Peyer's patch (tissue), 4 donors: ENCODE measurements around the gene LAD1. TPM values are rescaled to one million over a fixed set of nuclear protein-coding genes. Genes with fewer than 3 reads are reported as not detected.

ENCODE experiments used
- DNase-seq, 3 donors: peaks; one replicate each; pipeline ENCODE4 v3.0.0-alpha.2; 2017 to 2019
- H3K27ac ChIP-seq, 4 donors: fragments of 200-600 bp; sonication (generic); one replicate each; pipeline ENCODE4 v1.5.1; 2016 to 2019
- H3K27me3 ChIP-seq, 2 donors: fragments of 200-600 bp; sonication (generic); one replicate each; pipeline ENCODE4 v1.5.1; 2019
- H3K36me3 ChIP-seq, 3 donors: fragments of 200-600 bp; sonication (generic); one replicate each; pipeline ENCODE4 v1.5.1; 2016 to 2019
- H3K4me1 ChIP-seq, 4 donors: fragments of 200-600 bp; sonication (generic); one replicate each; pipeline ENCODE4 v1.5.1; 2016 to 2019
- H3K4me3 ChIP-seq, 4 donors: fragments of 200-600 bp; sonication (generic); 1 replicate in 3 of 4; 2 replicates in 1 of 4; pipeline ENCODE4 v1.5.1; 2016 to 2019; ENCODE audit warnings: mild to moderate bottlenecking in 1 of 4
- H3K9me3 ChIP-seq, 4 donors: fragments of 200-600 bp; sonication (generic); one replicate each; pipeline ENCODE4 v1.5.1; 2016 to 2019; ENCODE audit warnings: mild to moderate bottlenecking in 1 of 4
- POLR2A ChIP-seq, 2 donors: fragments of 450-650 bp; IDR thresholded peaks; one replicate each; pipeline ENCODE4 v1.5.1; 2017; ENCODE audit warnings: antibody characterized with exemption in 2 of 2, mild to moderate bottlenecking in 2 of 2, moderate library complexity in 2 of 2
- total RNA-seq, 4 donors: library from RNA; depleted of rRNA; stranded (reverse); fragments of >200 nt; gene quantifications; one replicate each; pipeline ENCODE4 v1.1.0, GENCODE V29; 2016
- TF ChIP-seq, protein P1 (sequence below), 6 experiments: fragments of 450-650 bp in 4 of 6; fragments of 200-600 bp in 2 of 6; sonication (generic) in 1 of 6; IDR thresholded peaks; one replicate each; pipeline ENCODE4 v1.5.1; 2017 to 2019; ENCODE audit warnings: antibody characterized with exemption in 6 of 6, mild to moderate bottlenecking in 3 of 6, moderate library complexity in 1 of 6

The LAD1 gene
- total RNA-seq, 4 donors from 2014 or later = 106 to 224 (median 192) TPM

DNA sequence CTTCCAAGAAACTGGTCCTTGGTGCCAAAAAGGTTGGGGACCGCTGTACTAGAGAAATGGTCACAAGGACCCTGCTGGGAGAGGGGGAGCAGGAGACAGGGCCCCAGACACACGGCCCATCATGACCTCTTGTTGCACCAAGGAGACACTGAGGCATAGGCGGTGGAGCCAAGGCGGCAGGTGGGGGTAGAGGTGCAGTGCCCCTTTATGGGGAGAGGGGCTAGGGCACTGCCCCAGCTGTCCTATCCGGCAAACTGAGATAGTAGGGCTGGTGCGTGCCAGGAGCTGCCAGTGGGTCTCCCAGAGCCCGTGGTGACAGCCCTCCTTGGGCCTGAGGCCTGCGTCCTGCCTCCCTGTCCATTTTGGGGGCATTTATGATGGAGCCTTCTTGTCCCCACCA lies 41.9 kb downstream of the LAD1 start:
- no peak for TF ChIP-seq POLR2A (IDR thresholded peaks at IDR 0.05)
- TF ChIP-seq, protein P1, sequence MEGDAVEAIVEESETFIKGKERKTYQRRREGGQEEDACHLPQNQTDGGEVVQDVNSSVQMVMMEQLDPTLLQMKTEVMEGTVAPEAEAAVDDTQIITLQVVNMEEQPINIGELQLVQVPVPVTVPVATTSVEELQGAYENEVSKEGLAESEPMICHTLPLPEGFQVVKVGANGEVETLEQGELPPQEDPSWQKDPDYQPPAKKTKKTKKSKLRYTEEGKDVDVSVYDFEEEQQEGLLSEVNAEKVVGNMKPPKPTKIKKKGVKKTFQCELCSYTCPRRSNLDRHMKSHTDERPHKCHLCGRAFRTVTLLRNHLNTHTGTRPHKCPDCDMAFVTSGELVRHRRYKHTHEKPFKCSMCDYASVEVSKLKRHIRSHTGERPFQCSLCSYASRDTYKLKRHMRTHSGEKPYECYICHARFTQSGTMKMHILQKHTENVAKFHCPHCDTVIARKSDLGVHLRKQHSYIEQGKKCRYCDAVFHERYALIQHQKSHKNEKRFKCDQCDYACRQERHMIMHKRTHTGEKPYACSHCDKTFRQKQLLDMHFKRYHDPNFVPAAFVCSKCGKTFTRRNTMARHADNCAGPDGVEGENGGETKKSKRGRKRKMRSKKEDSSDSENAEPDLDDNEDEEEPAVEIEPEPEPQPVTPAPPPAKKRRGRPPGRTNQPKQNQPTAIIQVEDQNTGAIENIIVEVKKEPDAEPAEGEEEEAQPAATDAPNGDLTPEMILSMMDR (IDR thresholded peaks at IDR 0.05) = no peak
- DNase-seq = no peak
- Histone ChIP-seq H3K4me1 (no peaks in the 10 kb centered on the region), H3K27ac (no peak overlapping the region), H3K36me3 (no peaks in the 10 kb centered on the region), H3K4me3 (no peak overlapping the region), H3K27me3 (no peaks in the 10 kb centered on the region), H3K9me3 (no peaks in the 10 kb centered on the region)

DNA sequence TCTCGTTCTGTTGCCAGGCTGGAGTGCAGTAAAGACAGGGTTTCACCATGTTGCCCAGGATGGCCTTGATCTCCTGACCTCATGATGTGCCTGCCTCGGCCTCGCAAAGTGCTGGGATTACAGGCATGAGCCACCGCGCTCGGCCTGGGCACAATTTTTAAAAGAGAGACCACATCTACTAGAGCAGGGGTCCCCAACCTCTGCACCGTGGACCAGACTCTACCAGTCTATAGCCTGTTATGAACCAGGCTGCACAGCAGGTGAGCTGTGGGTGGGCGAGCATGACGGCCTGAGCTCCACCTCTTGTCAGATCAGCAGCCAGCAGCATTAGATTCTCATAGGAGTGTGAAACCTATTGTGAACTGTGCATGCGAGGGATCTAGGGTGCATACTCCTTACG lies 42.4 kb downstream of the LAD1 start:
- no peaks in the 10 kb centered on the region for H3K36me3 ChIP-seq
- H3K27ac ChIP-seq = no peak overlapping the region
- H3K4me1 ChIP-seq = no peaks in the 10 kb centered on the region
- H3K27me3 ChIP-seq = no peaks in the 10 kb centered on the region
- no peak overlapping the region for H3K4me3 ChIP-seq
- H3K9me3 ChIP-seq = no peaks in the 10 kb centered on the region
- TF ChIP-seq POLR2A (IDR thresholded peaks at IDR 0.05) = no peak
- TF ChIP-seq, protein P1 (IDR thresholded peaks at IDR 0.05) = no peak
- DNase-seq = peak in 1 of 3 donors; percentile 7

DNA sequence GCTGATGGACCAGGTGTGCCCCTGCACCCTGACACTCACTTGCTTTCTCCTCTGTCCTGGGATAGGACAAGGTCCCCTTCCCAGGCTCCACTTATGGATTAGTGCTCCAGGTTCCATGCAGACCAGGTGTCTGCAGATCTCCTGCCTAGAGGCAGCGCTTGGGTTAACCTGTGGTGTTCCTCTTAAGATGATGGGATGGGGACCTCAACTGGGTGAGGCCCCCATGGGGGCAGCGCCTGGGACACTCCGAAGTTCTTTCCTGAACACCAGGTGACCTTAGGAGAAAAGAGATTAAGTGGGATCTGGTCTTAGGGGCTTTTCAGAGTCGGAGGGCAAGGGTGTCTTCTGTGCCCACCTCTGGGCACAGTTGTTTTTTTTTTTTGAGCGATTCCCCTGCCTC lies 42.9 kb downstream of the LAD1 start:
- Histone ChIP-seq H3K9me3 (no peaks in the 10 kb centered on the region), H3K27ac (no peak overlapping the region), H3K4me1 (no peaks in the 10 kb centered on the region), H3K4me3 (no peak overlapping the region), H3K27me3 (no peaks in the 10 kb centered on the region), H3K36me3 (no peaks in the 10 kb centered on the region)
- peak in 1 of 3 donors; percentile 9 for DNase-seq
- TF ChIP-seq, protein P1 (IDR thresholded peaks at IDR 0.05) = no peak
- TF ChIP-seq POLR2A (IDR thresholded peaks at IDR 0.05) = no peak

DNA sequence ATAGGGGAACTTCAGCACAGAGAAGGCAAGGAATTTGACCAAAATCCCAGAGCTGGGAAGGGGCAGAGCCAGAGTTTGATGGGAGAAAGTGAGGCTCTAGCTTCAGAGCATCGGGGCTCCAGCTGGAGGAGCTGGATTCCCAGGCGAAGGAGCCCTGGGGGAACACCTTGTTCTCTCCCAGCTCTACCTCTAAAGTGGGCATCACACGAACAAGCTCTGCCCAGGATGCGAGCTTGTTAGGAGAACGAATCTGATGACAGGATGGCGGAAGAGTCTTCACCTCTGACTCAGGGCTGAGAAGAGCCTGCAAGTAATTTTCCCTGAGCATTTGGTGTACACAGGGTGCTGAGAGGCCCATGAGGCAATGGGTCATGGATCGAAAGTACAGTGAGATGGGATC lies 43.7 kb downstream of the LAD1 start:
- no peak for TF ChIP-seq POLR2A (IDR thresholded peaks at IDR 0.05)
- TF ChIP-seq, protein P1 (IDR thresholded peaks at IDR 0.05) = no peak
- Histone ChIP-seq H3K9me3 (no peaks in the 10 kb centered on the region), H3K36me3 (no peaks in the 10 kb centered on the region), H3K27ac (no peak overlapping the region), H3K4me3 (no peak overlapping the region), H3K4me1 (no peaks in the 10 kb centered on the region), H3K27me3 (no peaks in the 10 kb centered on the region)
- peak in 1 of 3 donors; percentile 14 for DNase-seq

DNA sequence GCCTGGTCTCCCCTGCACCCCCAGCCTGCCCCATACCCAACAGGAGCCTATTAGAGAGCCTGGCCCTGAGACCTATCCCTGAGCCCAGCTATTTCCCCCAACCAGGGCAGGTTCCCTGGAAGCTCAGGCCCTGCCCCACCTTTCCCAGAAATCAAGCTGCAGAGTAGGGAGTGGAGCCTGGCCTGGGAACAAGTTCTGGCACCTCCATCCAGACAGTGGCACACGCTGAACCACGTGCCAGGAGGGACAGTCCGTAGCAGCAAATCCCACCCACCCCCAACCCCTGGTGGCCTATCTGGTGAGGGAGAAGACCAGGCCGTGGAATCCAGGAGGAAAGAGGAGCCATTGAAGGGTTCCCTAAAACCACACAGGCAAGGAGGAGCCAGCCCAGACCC lies 44.2 kb downstream of the LAD1 start:
- DNase-seq = peak in 1 of 3 donors; percentile 18
- TF ChIP-seq, protein P1 (IDR thresholded peaks at IDR 0.05) = no peak
- no peak for TF ChIP-seq POLR2A (IDR thresholded peaks at IDR 0.05)
- no peak overlapping the region for H3K27ac ChIP-seq
- no peak overlapping the region for H3K4me3 ChIP-seq
- H3K4me1 ChIP-seq = no peaks in the 10 kb centered on the region
- H3K36me3 ChIP-seq = no peaks in the 10 kb centered on the region
- H3K27me3 ChIP-seq = no peaks in the 10 kb centered on the region
- no peaks in the 10 kb centered on the region for H3K9me3 ChIP-seq
